Hematopoietic multipotent progenitor cell treated with erythropoietin and hydrocortisone succinate and interleukin-3 and kit ligand, for 4 days (in vitro differentiated cells): ENCODE results near the gene PJA2.

ENCODE experiments used
- DNase-seq: peaks from one replicate; pipeline ENCODE4 v3.0.0-alpha.2; 2015

The PJA2 gene

GRCh38 chr5:109345699-109346098, 64.1 kb downstream of the PJA2 start:
- DNase-seq: no peak

GRCh38 chr5:109340351-109340750, 69.4 kb downstream of the PJA2 start:
- no peak for DNase-seq

GRCh38 chr5:109335114-109335513, 74.7 kb downstream of the PJA2 start:
- no peak for DNase-seq

- no peak for DNase-seq
Measured at GRCh38 chr5:109334056-109334455, 75.7 kb downstream of the PJA2 start.

- DNase-seq: peak; percentile 11
Measured at GRCh38 chr5:109329333-109330237, 80.2 kb downstream of the PJA2 start.

GRCh38 chr5:109328626-109329025, 81.1 kb downstream of the PJA2 start:
- no peak for DNase-seq

- DNase-seq: no peak
Measured at GRCh38 chr5:109327570-109327969, 82.2 kb downstream of the PJA2 start.

GRCh38 chr5:109326919-109327318, 82.9 kb downstream of the PJA2 start:
- DNase-seq: no peak

GRCh38 chr5:109325456-109325855, 84.3 kb downstream of the PJA2 start:
- DNase-seq: no peak

- DNase-seq: no peak
Measured at GRCh38 chr5:109324931-109325330, 84.8 kb downstream of the PJA2 start.

GRCh38 chr5:109324351-109324750, 85.4 kb downstream of the PJA2 start:
- no peak for DNase-seq

GRCh38 chr5:109322694-109323093, 87.1 kb downstream of the PJA2 start:
- DNase-seq: no peak

GRCh38 chr5:109319351-109319750, 90.4 kb downstream of the PJA2 start:
- no peak for DNase-seq

GRCh38 chr5:109318455-109319108, 91.2 kb downstream of the PJA2 start:
- peak; percentile 59 for DNase-seq

GRCh38 chr5:109316634-109317033, 93.1 kb downstream of the PJA2 start:
- no peak for DNase-seq

GRCh38 chr5:109315245-109315644, 94.5 kb downstream of the PJA2 start:
- no peak for DNase-seq

GRCh38 chr5:109313127-109313526, 96.6 kb downstream of the PJA2 start:
- no peak for DNase-seq

- DNase-seq: no peak
Measured at GRCh38 chr5:109312695-109313094, 97.1 kb downstream of the PJA2 start.

- DNase-seq: no peak
Measured at GRCh38 chr5:109310315-109310714, 99.5 kb downstream of the PJA2 start.

- DNase-seq: no peak
Measured at GRCh38 chr5:109309326-109310063, 100.3 kb downstream of the PJA2 start.

- DNase-seq: no peak
Measured at GRCh38 chr5:109307951-109308350, 101.8 kb downstream of the PJA2 start.

- DNase-seq: no peak
Measured at GRCh38 chr5:109307456-109307855, 102.3 kb downstream of the PJA2 start.

- no peak for DNase-seq
Measured at GRCh38 chr5:109305352-109305751, 104.4 kb downstream of the PJA2 start.

GRCh38 chr5:109304309-109304708, 105.5 kb downstream of the PJA2 start:
- no peak for DNase-seq
